HG02642 (cell line): ENCODE data around the gene AGER.

Experiments used
- ATAC-seq: cut with Tn5 transposase; IDR thresholded peaks from one replicate; pipeline ENCODE4 v1.9.1; 2021; ENCODE audit warnings: mild to moderate bottlenecking; ENCODE audit not compliant: unreplicated experiment, poor library complexity

The AGER gene

DNA sequence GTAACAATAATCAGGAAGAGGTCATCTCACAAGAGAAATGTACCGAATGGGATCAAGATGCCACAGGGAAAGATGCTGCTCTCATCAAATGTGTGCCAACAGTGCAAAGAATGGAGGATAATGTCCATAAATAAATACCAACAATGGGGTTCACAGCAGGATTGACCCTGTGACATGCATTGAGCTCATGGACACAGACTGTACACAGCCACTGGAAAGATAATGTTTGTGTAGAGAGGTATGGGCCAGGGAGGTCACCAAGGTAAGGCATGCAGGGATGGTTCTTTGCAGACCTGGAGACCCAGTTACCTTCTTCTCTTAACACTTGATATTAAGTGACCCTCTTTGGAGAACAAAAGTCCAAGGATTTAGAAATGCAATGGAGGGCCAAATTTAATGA is 9.6 kb downstream of the AGER start:
- ATAC-seq, result no peak

DNA sequence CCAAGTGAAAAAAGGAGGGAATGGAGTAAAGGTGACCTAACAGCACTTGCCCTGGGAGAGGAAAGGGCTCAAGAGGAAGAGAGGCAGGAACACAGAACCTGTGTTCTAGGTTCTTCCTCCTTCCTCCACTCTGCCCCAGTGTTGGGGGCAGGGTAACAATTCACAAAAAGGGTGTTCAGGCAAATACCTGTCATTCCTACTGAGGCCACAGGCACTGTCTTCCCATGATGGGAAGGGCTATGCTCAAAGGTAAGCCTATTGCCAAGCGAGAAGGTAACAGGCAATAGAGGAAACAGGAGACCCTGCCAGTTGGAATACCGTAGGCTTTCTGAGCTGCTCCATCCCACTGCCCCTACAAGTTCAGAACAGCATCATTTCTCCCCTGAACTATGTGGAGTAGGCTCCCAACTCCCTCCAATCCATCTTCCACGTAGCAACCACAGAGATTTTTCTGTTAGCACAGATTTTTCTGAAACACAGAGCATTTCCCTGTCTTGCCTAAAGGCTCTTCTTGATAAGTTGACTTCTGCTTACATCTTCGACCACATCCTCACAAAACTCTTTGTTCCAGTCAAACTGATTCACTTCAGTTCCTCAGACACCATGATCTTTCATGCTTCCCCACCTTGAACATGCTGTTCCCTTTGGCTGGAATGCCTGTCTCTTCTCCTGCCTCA is 10.9 kb downstream of the AGER start:
- ATAC-seq, result no peak

- no peak for ATAC-seq
Observed at GRCh38 chr6:32171234-32171633, 12.8 kb downstream of the AGER start.

- ATAC-seq, result no peak
Observed at GRCh38 chr6:32170294-32170693, 13.8 kb downstream of the AGER start.

- no peak for ATAC-seq
Observed at GRCh38 chr6:32168807-32169591, 15.1 kb downstream of the AGER start.

- ATAC-seq, result no peak
Observed at GRCh38 chr6:32168350-32168749, 15.7 kb downstream of the AGER start.

DNA sequence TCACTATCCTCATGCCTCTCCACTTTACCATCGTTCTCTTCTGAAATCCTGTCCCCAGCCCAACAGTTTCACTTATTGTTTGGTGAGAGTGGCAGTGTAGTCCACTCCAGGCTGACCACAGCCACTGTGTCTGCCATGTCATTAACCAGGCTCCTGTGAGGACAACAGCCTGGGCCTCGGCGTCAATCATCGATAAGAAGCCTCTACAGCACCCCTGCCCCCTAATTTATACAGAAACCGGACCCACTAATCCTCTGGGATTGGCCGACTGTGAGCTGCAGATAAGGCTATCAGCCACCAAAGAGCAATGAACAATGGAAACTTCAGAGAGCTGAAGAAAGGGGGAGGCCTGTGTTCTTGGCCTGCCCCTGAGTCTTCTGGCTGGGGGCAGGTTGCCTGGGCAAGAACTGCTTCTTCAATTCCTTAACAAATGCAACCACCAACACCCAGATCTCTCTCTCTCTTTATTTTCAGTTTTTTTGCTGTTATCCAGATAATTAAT is 16.2 kb downstream of the AGER start:
- no peak for ATAC-seq

- no peak for ATAC-seq
Observed at GRCh38 chr6:32167154-32167760, 16.8 kb downstream of the AGER start.

GRCh38 chr6:32166411-32167061 is 17.5 kb downstream of the AGER start:
- no peak for ATAC-seq

GRCh38 chr6:32164295-32164694 is 19.8 kb downstream of the AGER start, which contains the start of gene EGFL8:
EGFL8 (plus strand) TSS chr6:32164595; CDS start chr6:32166166, 1,571 bp downstream.
- ATAC-seq, result no peak

DNA sequence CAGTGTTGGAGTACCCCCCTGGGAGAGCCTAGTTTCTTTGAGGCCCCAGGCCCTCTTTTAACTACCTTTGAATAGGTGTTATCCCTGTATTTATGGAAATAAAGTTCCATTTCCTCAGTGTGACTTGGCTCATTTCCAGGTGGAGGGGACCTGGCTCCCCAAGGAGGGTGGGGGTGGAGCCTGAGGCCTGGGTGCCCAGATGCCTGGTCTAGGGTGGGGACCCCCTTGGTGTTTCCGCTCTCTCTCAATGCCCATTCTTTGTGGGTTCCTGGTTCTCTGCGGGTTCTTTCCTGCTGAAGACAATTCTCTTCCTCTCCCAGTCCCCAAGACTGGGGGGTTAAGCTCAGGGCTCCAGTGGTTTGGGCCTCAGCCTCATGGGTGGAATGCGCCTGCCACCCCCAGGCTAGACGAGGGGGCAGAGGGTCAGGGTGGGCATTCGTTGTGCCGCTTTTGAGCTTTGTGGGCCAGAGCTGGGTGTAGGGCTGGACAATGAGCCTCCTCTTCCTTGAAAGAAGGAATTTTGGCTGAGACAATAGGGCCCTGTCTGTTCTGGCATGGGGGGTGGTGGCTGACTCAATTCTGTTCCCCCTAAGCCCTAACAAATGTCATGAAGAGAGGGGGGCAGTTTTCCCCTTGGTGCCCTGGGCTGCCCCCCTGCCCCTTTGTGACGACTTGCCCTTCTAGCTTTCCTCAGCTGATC is 20.3 kb downstream of the AGER start:
- no peak for ATAC-seq

GRCh38 chr6:32158052-32158451 is 26.0 kb downstream of the AGER start:
- no peak for ATAC-seq

- no peak for ATAC-seq
Observed at GRCh38 chr6:32156891-32157290, 27.2 kb downstream of the AGER start.

GRCh38 chr6:32154514-32155161 is 29.4 kb downstream of the AGER start:
- ATAC-seq, result peak; percentile 52

- ATAC-seq, result peak; percentile 30
Observed at GRCh38 chr6:32153564-32154513, 30.2 kb downstream of the AGER start, which contains the start of gene PPT2. PPT2 (plus strand) TSS chr6:32154141; CDS start chr6:32154595, 454 bp downstream.

- ATAC-seq, result no peak
Observed at GRCh38 chr6:32152769-32153563, 31.1 kb downstream of the AGER start.
